ENCODE results near the gene TSPAN14. TPM values are rescaled to one million over a fixed set of nuclear protein-coding genes. Genes with fewer than 3 reads are reported as not detected.
"Not testable (repeated sequence)": the region's sequence is repeated elsewhere in the genome, so short reads cannot be mapped to it uniquely, and the experiment has no call there.

Gene TSPAN14
- polyA plus RNA-seq, 10 donors, result 35.8 to 53.1 (median 46.3) TPM

GRCh38 chr10:80468002-80468401 lies 13.9 kb downstream of the TSPAN14 start:
- no peak for DNase-seq

- DNase-seq, result no peak
Measured at GRCh38 chr10:80468806-80469421, 14.8 kb downstream of the TSPAN14 start.

GRCh38 chr10:80470266-80470665 lies 16.2 kb downstream of the TSPAN14 start:
- DNase-seq, result no peak

GRCh38 chr10:80471001-80471400 lies 16.9 kb downstream of the TSPAN14 start:
- no peak for DNase-seq

GRCh38 chr10:80471715-80472233 lies 17.7 kb downstream of the TSPAN14 start:
- DNase-seq, result no peak

- peak in 1 of 3 donors; percentile 58 for DNase-seq
Measured at GRCh38 chr10:80472234-80473095, 18.4 kb downstream of the TSPAN14 start.

GRCh38 chr10:80473096-80473657 lies 19.1 kb downstream of the TSPAN14 start:
- no peak for DNase-seq

GRCh38 chr10:80473692-80474596 lies 19.8 kb downstream of the TSPAN14 start:
- no peak for DNase-seq

GRCh38 chr10:80474597-80474910 lies 20.4 kb downstream of the TSPAN14 start:
- no peak for DNase-seq

GRCh38 chr10:80474941-80475340 lies 20.8 kb downstream of the TSPAN14 start:
- no peak for DNase-seq

- not testable (repeated sequence) for DNase-seq
Measured at GRCh38 chr10:80475641-80476040, 21.5 kb downstream of the TSPAN14 start.

- peak in 1 of 3 donors; percentile 72 for DNase-seq
Measured at GRCh38 chr10:80476685-80477084, 22.6 kb downstream of the TSPAN14 start.

- DNase-seq, result no peak
Measured at GRCh38 chr10:80477813-80478212, 23.7 kb downstream of the TSPAN14 start.

GRCh38 chr10:80480373-80480772 lies 26.3 kb downstream of the TSPAN14 start:
- DNase-seq, result not testable (repeated sequence)

GRCh38 chr10:80480852-80481251 lies 26.7 kb downstream of the TSPAN14 start:
- DNase-seq, result no peak

- DNase-seq, result no peak
Measured at GRCh38 chr10:80484243-80484642, 30.1 kb downstream of the TSPAN14 start.

GRCh38 chr10:80484676-80485075 lies 30.6 kb downstream of the TSPAN14 start:
- DNase-seq, result no peak

- DNase-seq, result no peak
Measured at GRCh38 chr10:80485076-80485945, 31.2 kb downstream of the TSPAN14 start.

- no peak for DNase-seq
Measured at GRCh38 chr10:80485946-80486764, 32.0 kb downstream of the TSPAN14 start.

All from muscle of back (tissue), 11 donors.